SH-SY5Y (cell line): ENCODE data around the gene CEP44.

Experiments used
- GATA2 ChIP-seq: IDR thresholded peaks from 2 replicates; pipeline ENCODE4 v1.6.1; 2011; ENCODE audit warnings: mild to moderate bottlenecking, low read depth, low read length
- GATA3 ChIP-seq: IDR thresholded peaks from 2 replicates; pipeline ENCODE4 v1.6.1; 2011; ENCODE audit warnings: low read depth, mild to moderate bottlenecking, low read length, moderate library complexity

GRCh38 chr4:174281182-174281737, 2.5 kb upstream of the CEP44 start:
- TF ChIP-seq GATA2 (no peak), GATA3 (no peak)
